ENCODE data around the gene S100A12.

S100A12 gene

GRCh38 chr1:153342178-153342577 lies 33.2 kb downstream of the S100A12 start:
- Histone ChIP-seq H3K4me3 (replicated peaks; ENCODE audit: low read depth, low read length) (peak overlapping the region; percentile 15; the same call in 1 of the 2 replicates), H3K27me3 (replicated peaks; ENCODE audit: control insufficient read depth, insufficient read depth, low read length) (no peaks in the 10 kb centered on the region), H3K36me3 (ENCODE audit: control insufficient read depth, insufficient read depth, low read length) (no peaks in the 10 kb centered on the region; the same call in 1 of the 2 replicates)
- no peak for TF ChIP-seq CTCF (IDR thresholded peaks at IDR 0.05; ENCODE audit: insufficient read depth, low read length, poor library complexity, severe bottlenecking)
- DNase-seq (ENCODE audit: extremely low read depth, insufficient read length) = no peak

DNA sequence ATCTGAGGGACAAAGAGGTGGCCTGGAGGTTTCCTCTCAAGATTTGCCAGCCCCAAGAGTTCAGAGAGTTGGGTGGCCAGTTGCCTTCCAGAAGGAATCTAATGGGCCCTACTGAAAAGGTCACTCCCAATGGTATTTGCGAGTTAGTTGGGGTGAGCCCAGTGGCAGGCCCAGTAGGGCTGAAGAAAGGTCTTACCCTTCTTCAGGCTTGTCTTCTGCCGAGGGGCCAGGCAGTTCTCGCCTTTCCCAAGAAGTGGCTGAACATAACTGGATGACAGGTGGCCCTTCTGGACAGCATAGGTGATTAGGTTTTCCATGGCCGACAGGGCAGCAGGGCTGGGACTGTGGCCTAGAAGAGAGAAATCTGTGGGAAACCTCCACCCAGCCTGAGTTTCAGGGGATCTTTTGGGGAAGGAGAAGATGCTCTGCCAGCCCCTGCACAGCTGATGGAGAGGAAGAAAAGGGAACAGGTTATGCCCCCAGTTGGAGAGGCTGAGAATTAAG lies 33.9 kb downstream of the S100A12 start:
- Histone ChIP-seq H3K36me3 (ENCODE audit: control insufficient read depth, insufficient read depth, low read length) (no peaks in the 10 kb centered on the region; the same call in 1 of the 2 replicates), H3K4me3 (replicated peaks; ENCODE audit: low read depth, low read length) (no peak overlapping the region), H3K27me3 (replicated peaks; ENCODE audit: control insufficient read depth, insufficient read depth, low read length) (no peaks in the 10 kb centered on the region)
- no peak for DNase-seq (ENCODE audit: extremely low read depth, insufficient read length)
- TF ChIP-seq CTCF (IDR thresholded peaks at IDR 0.05; ENCODE audit: insufficient read depth, low read length, poor library complexity, severe bottlenecking) = no peak

DNA sequence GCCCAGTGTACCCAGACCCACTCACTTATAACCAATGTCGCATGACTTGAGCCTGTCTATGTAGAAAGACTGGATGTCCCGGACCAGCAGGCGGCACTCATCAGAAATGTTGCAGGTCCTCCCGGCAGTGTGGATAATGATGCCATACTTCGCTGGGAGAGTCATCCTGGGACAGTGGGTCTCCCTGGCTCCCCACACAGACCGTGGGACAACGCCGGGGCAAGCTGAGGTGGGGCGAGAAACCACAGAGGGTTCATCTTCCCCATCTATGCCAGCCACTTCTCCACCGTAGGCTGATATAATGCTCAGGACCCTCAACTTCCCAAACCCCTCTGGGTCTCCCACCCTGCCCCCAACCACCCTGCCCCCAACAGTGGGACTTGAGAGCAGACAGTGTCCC lies 35.1 kb downstream of the S100A12 start:
- no peaks in the 10 kb centered on the region for H3K27me3 ChIP-seq (replicated peaks; ENCODE audit: control insufficient read depth, insufficient read depth, low read length)
- no peak for TF ChIP-seq CTCF (IDR thresholded peaks at IDR 0.05; ENCODE audit: insufficient read depth, low read length, poor library complexity, severe bottlenecking)

GRCh38 chr1:153339802-153340201 lies 35.6 kb downstream of the S100A12 start:
- DNase-seq (ENCODE audit: extremely low read depth, insufficient read length) = no peak
- Histone ChIP-seq H3K27me3 (replicated peaks; ENCODE audit: control insufficient read depth, insufficient read depth, low read length) (no peaks in the 10 kb centered on the region), H3K36me3 (ENCODE audit: control insufficient read depth, insufficient read depth, low read length) (no peaks in the 10 kb centered on the region; the same call in 1 of the 2 replicates), H3K4me3 (replicated peaks; ENCODE audit: low read depth, low read length) (no peak overlapping the region)
- no peak for TF ChIP-seq CTCF (IDR thresholded peaks at IDR 0.05; ENCODE audit: insufficient read depth, low read length, poor library complexity, severe bottlenecking)

More for the DNA sequence above, 35.1 kb downstream of the S100A12 start:
- Histone ChIP-seq H3K4me3 (replicated peaks; ENCODE audit: low read depth, low read length) (no peak overlapping the region), H3K36me3 (ENCODE audit: control insufficient read depth, insufficient read depth, low read length) (no peaks in the 10 kb centered on the region; the same call in 1 of the 2 replicates)
- no peak for DNase-seq (ENCODE audit: extremely low read depth, insufficient read length)

DNA sequence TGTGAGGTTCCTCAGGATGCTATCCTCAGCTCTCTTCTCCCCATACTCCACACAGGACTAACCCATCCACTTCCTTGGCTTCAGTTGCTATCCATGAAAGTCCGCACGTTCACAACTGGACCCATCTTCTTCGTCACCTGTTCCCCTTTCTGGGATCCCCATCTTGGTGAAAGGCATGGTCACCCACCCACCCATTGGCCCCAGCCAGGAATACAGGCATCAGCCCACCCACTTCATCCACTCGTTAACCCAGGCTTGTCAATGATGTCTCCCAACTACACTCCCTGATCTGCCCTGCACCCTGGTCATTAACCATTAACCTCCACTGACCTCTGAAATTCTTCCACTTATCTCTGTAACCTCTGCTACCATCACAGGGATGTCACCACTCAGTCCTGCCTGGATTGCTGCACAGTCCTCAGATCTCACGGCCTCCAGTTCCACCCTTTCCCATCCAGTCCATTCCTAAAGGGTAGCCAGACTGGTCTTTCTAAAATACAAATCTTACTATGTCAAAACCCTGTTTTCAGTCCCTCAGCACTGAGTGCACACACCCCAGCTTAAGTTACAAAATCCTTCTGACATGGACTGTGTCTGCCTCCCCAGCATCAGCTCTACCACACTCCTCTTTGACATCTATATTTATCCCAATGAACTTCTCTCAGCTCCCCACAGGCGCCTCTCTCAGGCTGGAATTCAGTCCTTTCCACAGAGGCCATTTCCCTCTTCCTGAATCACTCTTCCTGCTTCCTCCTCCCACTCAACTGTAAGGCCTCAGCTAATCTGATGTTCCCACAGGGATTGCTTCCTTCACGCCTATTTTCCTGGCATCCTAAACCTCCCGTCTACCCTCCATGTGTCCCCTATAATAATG lies 37.2 kb downstream of the S100A12 start:
- H3K27me3 ChIP-seq (replicated peaks; ENCODE audit: control insufficient read depth, insufficient read depth, low read length) = no peaks in the 10 kb centered on the region

More for the DNA sequence above, 37.2 kb downstream of the S100A12 start:
- no peak for TF ChIP-seq CTCF (IDR thresholded peaks at IDR 0.05; ENCODE audit: insufficient read depth, low read length, poor library complexity, severe bottlenecking)
- Histone ChIP-seq H3K4me3 (replicated peaks; ENCODE audit: low read depth, low read length) (no peak overlapping the region), H3K36me3 (ENCODE audit: control insufficient read depth, insufficient read depth, low read length) (no peaks in the 10 kb centered on the region; the same call in 1 of the 2 replicates)
- DNase-seq (ENCODE audit: extremely low read depth, insufficient read length) = no peak
